Choroid plexus epithelial cell (primary cell): ENCODE data around the gene METAP1.
A peak's percentile ranks its signal among the peaks of the same experiment; 100 is the strongest.
"Not testable (repeated sequence)": the region's sequence is repeated elsewhere in the genome, so short reads cannot be mapped to it uniquely, and the experiment has no call there.

Experiments
- DNase-seq: peaks from one replicate; pipeline ENCODE4 v3.0.0-alpha.2; 2010; ENCODE audit warnings: low read depth
- H3K4me3 ChIP-seq: 2 replicates; pipeline ENCODE4 v1.5.1; 2011; ENCODE audit warnings: low read depth, mild to moderate bottlenecking, control low read depth, low read length, moderate library complexity
- CTCF ChIP-seq: conservative IDR thresholded peaks from 2 replicates; pipeline ENCODE4 v1.5.1; 2011; ENCODE audit warnings: low read depth, mild to moderate bottlenecking, control low read depth, inconsistent platforms, low read length, moderate library complexity

The METAP1 gene

GRCh38 chr4:99021386-99021785 lies 25.9 kb downstream of the METAP1 start:
- no peak overlapping the region for H3K4me3 ChIP-seq
- no peak for DNase-seq
- TF ChIP-seq CTCF = no peak

- peak overlapping the region; percentile 34 for H3K4me3 ChIP-seq
- TF ChIP-seq CTCF = no peak
- no peak for DNase-seq
Measured at GRCh38 chr4:99022566-99022965, 27.0 kb downstream of the METAP1 start.

- not testable (repeated sequence) for H3K4me3 ChIP-seq, DNase-seq
Measured at GRCh38 chr4:99023800-99024251, 28.3 kb downstream of the METAP1 start.

- no peak for TF ChIP-seq CTCF
- DNase-seq = no peak
- H3K4me3 ChIP-seq = no peak overlapping the region
Measured at GRCh38 chr4:99024481-99025275, 29.2 kb downstream of the METAP1 start.

GRCh38 chr4:99025506-99025905 lies 30.0 kb downstream of the METAP1 start:
- no peak for TF ChIP-seq CTCF
- no peak for DNase-seq
- no peak overlapping the region for H3K4me3 ChIP-seq

GRCh38 chr4:99027304-99027703 lies 31.8 kb downstream of the METAP1 start:
- no peak overlapping the region for H3K4me3 ChIP-seq
- no peak for DNase-seq
- no peak for TF ChIP-seq CTCF

- no peak for DNase-seq
- TF ChIP-seq CTCF = no peak
- H3K4me3 ChIP-seq = no peak overlapping the region
Measured at GRCh38 chr4:99028187-99028586, 32.7 kb downstream of the METAP1 start.
